SK-N-MC (cell line): ENCODE results near the gene RFLNA.

ENCODE experiments used
- EZH2 ChIP-seq: fragments of 200-600 bp; sonication (generic); IDR thresholded peaks from one replicate; pipeline ENCODE4 v1.6.1; 2017; ENCODE audit warnings: antibody characterized with exemption
- POLR2AphosphoS5 ChIP-seq: IDR thresholded peaks from 2 replicates; pipeline ENCODE4 v1.6.1; 2012; ENCODE audit warnings: mild to moderate bottlenecking, low read depth, low read length, borderline replicate concordance

- no peak for TF ChIP-seq POLR2AphosphoS5
- no peak for TF ChIP-seq EZH2
Observed at GRCh38 chr12:124305136-124305535, 10.2 kb downstream of the RFLNA start.
